Measurements from ENCODE around the gene NKX1-1. TPM values are rescaled to one million over a fixed set of nuclear protein-coding genes. Genes with fewer than 3 reads are reported as not detected.

NKX1-1 gene
- total and polyA plus RNA-seq, 3 donors from 2014 or later = 0.47 to 1.5 (median 0.70) TPM

GRCh38 chr4:1376391-1376840, 29.8 kb downstream of the NKX1-1 start:
- H3K4me3 ChIP-seq = no peak overlapping the region
- WGBS, 2 donors = 93 to 95% methylated on average over 14 to 23 of the region's 23 CpGs
- H3K9me3 ChIP-seq = no peaks in the 10 kb centered on the region
- intact Hi-C loops (cut with DNase I; ENCODE audit: low total_unique reads) = no loop called here
- TF ChIP-seq POLR2A (IDR thresholded peaks at IDR 0.05) (no peak), CTCF (IDR thresholded peaks at IDR 0.05) (no peak)
- H3K27me3 ChIP-seq = no peaks in the 10 kb centered on the region
- H3K36me3 ChIP-seq (ENCODE audit: low read depth, missing control alignments) = no peaks in the 10 kb centered on the region
- no peak overlapping the region for H3K27ac ChIP-seq
- DNase-seq = no peak
- no peaks in the 10 kb centered on the region for H3K4me1 ChIP-seq

- TF ChIP-seq POLR2A (IDR thresholded peaks at IDR 0.05) (no peak), CTCF (IDR thresholded peaks at IDR 0.05) (no peak)
- no peaks in the 10 kb centered on the region for H3K36me3 ChIP-seq (ENCODE audit: low read depth, missing control alignments)
- intact Hi-C loops (cut with DNase I; ENCODE audit: low total_unique reads) = no loop called here
- DNase-seq = no peak
- no peaks in the 10 kb centered on the region for H3K27me3 ChIP-seq
- no peak overlapping the region for H3K4me3 ChIP-seq
- WGBS, 2 donors = 94% methylated on average over 8 of the region's 17 CpGs; no CpG with 5 or more reads in 1 of the 2 donors
- H3K27ac ChIP-seq = no peak overlapping the region
- no peaks in the 10 kb centered on the region for H3K9me3 ChIP-seq
- no peaks in the 10 kb centered on the region for H3K4me1 ChIP-seq
Measured at GRCh38 chr4:1375761-1376322, 30.4 kb downstream of the NKX1-1 start.

GRCh38 chr4:1375051-1375721, 31.1 kb downstream of the NKX1-1 start:
- 94 to 98% methylated on average over 7 to 35 of the region's 36 CpGs for WGBS, 2 donors
- no peak for DNase-seq

GRCh38 chr4:1374706-1375045, 31.6 kb downstream of the NKX1-1 start:
- WGBS, 2 donors = 92% methylated on average over 10 of the region's 14 CpGs; no CpG with 5 or more reads in 1 of the 2 donors
- Histone ChIP-seq H3K36me3 (ENCODE audit: low read depth, missing control alignments) (no peaks in the 10 kb centered on the region), H3K9me3 (no peaks in the 10 kb centered on the region), H3K27ac (no peak overlapping the region), H3K4me1 (no peaks in the 10 kb centered on the region), H3K4me3 (no peak overlapping the region), H3K27me3 (no peaks in the 10 kb centered on the region)
- no peak for DNase-seq
- TF ChIP-seq CTCF (IDR thresholded peaks at IDR 0.05) = no peak
- no peak for TF ChIP-seq POLR2A (IDR thresholded peaks at IDR 0.05)
- intact Hi-C loops (cut with DNase I; ENCODE audit: low total_unique reads) = no loop called here

More at GRCh38 chr4:1375051-1375721, 31.1 kb downstream of the NKX1-1 start:
- H3K9me3 ChIP-seq = no peaks in the 10 kb centered on the region
- H3K36me3 ChIP-seq (ENCODE audit: low read depth, missing control alignments) = no peaks in the 10 kb centered on the region
- no peaks in the 10 kb centered on the region for H3K27me3 ChIP-seq
- intact Hi-C loops (cut with DNase I; ENCODE audit: low total_unique reads) = no loop called here
- H3K27ac ChIP-seq = no peak overlapping the region
- no peaks in the 10 kb centered on the region for H3K4me1 ChIP-seq
- TF ChIP-seq CTCF (IDR thresholded peaks at IDR 0.05) (no peak), POLR2A (IDR thresholded peaks at IDR 0.05) (no peak)
- H3K4me3 ChIP-seq = no peak overlapping the region

Data from testis (tissue), 3 donors.